ENCODE measurements around the gene PATE3.

Gene PATE3

DNA sequence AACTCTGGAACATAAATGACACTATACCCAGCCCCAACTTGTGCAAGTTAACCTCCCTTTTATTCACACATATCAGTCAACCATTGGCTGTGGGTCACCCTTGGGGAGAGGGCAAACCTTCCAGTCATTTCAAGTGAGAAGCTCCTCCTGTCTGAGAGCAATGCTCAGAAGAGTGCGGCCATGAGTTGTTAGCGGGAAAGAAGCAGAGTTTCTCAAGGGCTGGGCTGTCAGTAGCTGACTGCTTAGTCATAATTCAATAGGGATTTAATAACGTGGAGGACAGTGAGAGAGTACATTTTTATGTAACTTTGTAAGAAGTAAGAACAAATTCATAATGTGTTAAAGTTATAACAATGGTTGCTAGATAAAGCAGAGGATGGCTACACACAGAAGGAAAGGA is 14.4 kb upstream of the PATE3 start:
- Histone ChIP-seq H4K20me1 (ENCODE audit: control insufficient read depth, insufficient read depth, low read depth, low read length) (no peaks in the 10 kb centered on the region), H3K9me3 (ENCODE audit: control insufficient read depth, insufficient read depth, low read length) (no peaks in the 10 kb centered on the region), H3K4me2 (ENCODE audit: low read length) (no peak overlapping the region), H3K27me3 (ENCODE audit: control insufficient read depth, low read length) (peaks cover 2% of the 10 kb centered on the region), H3K9me2 (replicated peaks; ENCODE audit: control insufficient read depth, low read length) (no peaks in the 10 kb centered on the region), H3K36me3 (ENCODE audit: control insufficient read depth, low read length) (no peaks in the 10 kb centered on the region), H3K4me3 (ENCODE audit: low read length) (no peak overlapping the region), H3K27ac (ENCODE audit: low read depth, low read length) (no peak overlapping the region), H3K79me2 (ENCODE audit: control insufficient read depth, low read length) (no peaks in the 10 kb centered on the region), H3K4me1 (ENCODE audit: control insufficient read depth, low read length) (no peaks in the 10 kb centered on the region), H3F3A (ENCODE audit: control insufficient read depth, insufficient read depth) (no peaks in the 10 kb centered on the region)
- TF ChIP-seq EZH2phosphoT487 (IDR thresholded peaks at IDR 0.05; ENCODE audit: borderline replicate concordance, low read length) (no peak), CTCF (IDR thresholded peaks at IDR 0.05; ENCODE audit: low read depth, low read length, poor library complexity, severe bottlenecking) (no peak)

- no peak for TF ChIP-seq EZH2phosphoT487 (IDR thresholded peaks at IDR 0.05; ENCODE audit: borderline replicate concordance, low read length)
- no peak for TF ChIP-seq CTCF (IDR thresholded peaks at IDR 0.05; ENCODE audit: low read depth, low read length, poor library complexity, severe bottlenecking)
- Histone ChIP-seq H3K4me2 (ENCODE audit: low read length) (no peak overlapping the region), H3K9me2 (replicated peaks; ENCODE audit: control insufficient read depth, low read length) (no peaks in the 10 kb centered on the region), H3K36me3 (ENCODE audit: control insufficient read depth, low read length) (no peaks in the 10 kb centered on the region), H3K79me2 (ENCODE audit: control insufficient read depth, low read length) (no peaks in the 10 kb centered on the region), H3K27me3 (ENCODE audit: control insufficient read depth, low read length) (peaks cover under 1% of the 10 kb centered on the region), H3K9me3 (ENCODE audit: control insufficient read depth, insufficient read depth, low read length) (no peaks in the 10 kb centered on the region), H3F3A (ENCODE audit: control insufficient read depth, insufficient read depth) (no peaks in the 10 kb centered on the region), H3K27ac (ENCODE audit: low read depth, low read length) (no peak overlapping the region), H3K4me3 (ENCODE audit: low read length) (no peak overlapping the region), H4K20me1 (ENCODE audit: control insufficient read depth, insufficient read depth, low read depth, low read length) (no peaks in the 10 kb centered on the region), H3K4me1 (ENCODE audit: control insufficient read depth, low read length) (no peaks in the 10 kb centered on the region)
Observed at GRCh38 chr11:125777309-125777708, 10.6 kb upstream of the PATE3 start.

DNA sequence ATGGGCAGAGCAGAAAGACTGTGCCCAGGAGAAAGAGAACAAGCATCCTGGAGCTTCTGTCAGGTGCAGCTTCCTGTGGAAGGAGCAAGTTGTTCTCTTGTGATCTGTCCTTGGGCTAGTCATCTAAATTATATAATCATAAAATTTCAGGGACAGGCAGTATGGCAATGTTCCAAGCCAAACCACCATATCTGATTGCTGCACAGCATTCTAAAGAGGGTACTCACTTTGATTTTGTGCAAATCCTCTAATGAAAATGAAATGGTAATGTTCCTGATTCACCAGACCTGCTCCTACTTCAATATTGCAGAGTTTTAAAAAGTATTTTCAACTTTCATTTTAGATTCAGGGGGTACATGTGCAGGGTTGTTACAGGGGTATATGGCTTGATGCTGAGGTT is 9.2 kb upstream of the PATE3 start, which contains the start of gene PATE2:
TSS of gene PATE2 (minus strand) at position 101 of the 400 bp plus-strand sequence. CDS start at position 46, 55 bp downstream.
- Histone ChIP-seq H3K4me1 (ENCODE audit: control insufficient read depth, low read length) (no peaks in the 10 kb centered on the region), H3K9me2 (replicated peaks; ENCODE audit: control insufficient read depth, low read length) (no peaks in the 10 kb centered on the region), H4K20me1 (ENCODE audit: control insufficient read depth, insufficient read depth, low read depth, low read length) (no peaks in the 10 kb centered on the region), H3K27ac (ENCODE audit: low read depth, low read length) (no peak within 1 kb of the TSS), H3K9me3 (ENCODE audit: control insufficient read depth, insufficient read depth, low read length) (no peaks in the 10 kb centered on the region), H3K27me3 (ENCODE audit: control insufficient read depth, low read length) (no peaks in the 10 kb centered on the region; the same call in 1 of the 2 replicates), H3K36me3 (ENCODE audit: control insufficient read depth, low read length) (no peaks in the 10 kb centered on the region), H3F3A (ENCODE audit: control insufficient read depth, insufficient read depth) (no peaks in the 10 kb centered on the region), H3K4me3 (ENCODE audit: low read length) (no peak within 1 kb of the TSS), H3K4me2 (ENCODE audit: low read length) (no peak within 1 kb of the TSS), H3K79me2 (ENCODE audit: control insufficient read depth, low read length) (no peaks in the 10 kb centered on the region)
- no peak for TF ChIP-seq EZH2phosphoT487 (IDR thresholded peaks at IDR 0.05; ENCODE audit: borderline replicate concordance, low read length)

- Histone ChIP-seq H4K20me1 (ENCODE audit: control insufficient read depth, insufficient read depth, low read depth, low read length) (no peaks in the 10 kb centered on the region), H3K4me2 (ENCODE audit: low read length) (no peak overlapping the region), H3K4me1 (ENCODE audit: control insufficient read depth, low read length) (no peaks in the 10 kb centered on the region), H3K27ac (ENCODE audit: low read depth, low read length) (no peak overlapping the region), H3K4me3 (ENCODE audit: low read length) (no peak overlapping the region), H3F3A (ENCODE audit: control insufficient read depth, insufficient read depth) (no peaks in the 10 kb centered on the region), H3K79me2 (ENCODE audit: control insufficient read depth, low read length) (no peaks in the 10 kb centered on the region), H3K27me3 (ENCODE audit: control insufficient read depth, low read length) (no peaks in the 10 kb centered on the region), H3K9me3 (ENCODE audit: control insufficient read depth, insufficient read depth, low read length) (no peaks in the 10 kb centered on the region), H3K9me2 (replicated peaks; ENCODE audit: control insufficient read depth, low read length) (no peaks in the 10 kb centered on the region), H3K36me3 (ENCODE audit: control insufficient read depth, low read length) (no peaks in the 10 kb centered on the region)
- TF ChIP-seq CTCF (IDR thresholded peaks at IDR 0.05; ENCODE audit: low read depth, low read length, poor library complexity, severe bottlenecking) = no peak
- no peak for TF ChIP-seq EZH2phosphoT487 (IDR thresholded peaks at IDR 0.05; ENCODE audit: borderline replicate concordance, low read length)
Observed at GRCh38 chr11:125784678-125785077, 3.2 kb upstream of the PATE3 start.

Data from DOHH2 (cell line).